ENCODE data around the gene ZMPSTE24. TPM values are rescaled to one million over a fixed set of nuclear protein-coding genes. Genes with fewer than 3 reads are reported as not detected.
A peak's percentile ranks its signal among the peaks of the same experiment; 100 is the strongest.

Gene ZMPSTE24
- total RNA-seq, 1 donor from 2014 or later = 88.9 TPM

DNA sequence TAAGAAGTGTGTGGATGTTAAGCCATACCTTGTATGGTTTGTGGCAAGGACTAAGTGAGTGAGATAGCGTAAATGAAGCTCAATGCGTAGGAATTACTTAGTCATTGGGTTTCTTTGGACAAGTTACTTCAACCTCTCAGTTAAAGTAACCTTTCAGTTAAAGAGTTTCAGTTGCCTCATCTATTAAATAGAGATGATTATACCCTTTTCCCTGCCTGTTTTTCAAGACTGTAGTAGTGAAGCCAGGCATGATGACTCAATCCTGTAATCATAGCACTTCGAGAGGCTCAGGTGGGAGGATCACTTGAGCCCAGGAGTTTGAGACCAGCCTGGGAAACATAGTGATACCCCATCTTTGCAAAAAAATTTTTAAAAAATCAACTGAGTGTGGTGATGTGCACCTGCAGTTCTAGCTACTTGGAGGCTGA is 6.3 kb downstream of the ZMPSTE24 start:
- DNase-seq (ENCODE audit: low read depth) = no peak

- DNase-seq (ENCODE audit: low read depth) = no peak
Measured at GRCh38 chr1:40265298-40265697, 7.3 kb downstream of the ZMPSTE24 start.

DNA sequence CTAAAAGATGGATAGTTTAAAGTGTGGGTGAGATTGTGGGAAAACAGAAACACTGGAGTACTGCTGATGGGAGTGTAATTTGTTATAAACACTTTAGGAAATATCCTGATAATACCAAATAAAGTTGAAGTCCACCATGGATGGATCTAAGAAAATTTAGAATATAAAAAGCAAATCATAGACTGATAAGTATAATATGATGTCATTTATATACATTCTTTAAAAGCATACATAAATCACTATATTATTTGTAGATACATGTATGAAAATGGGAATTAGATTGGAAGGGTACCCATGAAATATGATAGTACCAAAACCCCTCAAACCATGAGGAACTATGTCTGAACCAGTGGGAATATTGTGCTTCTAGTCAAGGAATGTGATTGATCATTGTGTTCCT is 7.9 kb downstream of the ZMPSTE24 start:
- no peak for DNase-seq (ENCODE audit: low read depth)

- no peak for DNase-seq (ENCODE audit: low read depth)
Measured at GRCh38 chr1:40266786-40267535, 8.9 kb downstream of the ZMPSTE24 start.

DNA sequence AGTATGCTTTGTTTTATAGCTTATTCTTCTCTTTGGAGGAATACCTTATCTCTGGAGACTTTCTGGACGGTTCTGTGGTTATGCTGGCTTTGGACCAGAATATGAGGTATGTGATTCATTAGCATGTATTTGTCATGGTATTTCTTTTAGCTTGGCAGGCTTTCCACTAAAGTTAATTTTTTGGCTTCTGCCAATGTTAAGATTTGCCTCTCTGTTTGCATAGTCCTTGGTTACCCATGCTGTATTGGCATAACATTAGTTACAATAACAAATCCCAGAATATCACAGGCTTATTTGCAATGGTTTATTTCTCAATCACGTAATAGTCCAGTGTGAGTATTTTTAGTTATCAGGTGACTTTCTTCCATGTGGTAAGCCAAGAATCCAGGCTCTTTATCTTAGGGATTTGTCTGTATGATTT is 9.7 kb downstream of the ZMPSTE24 start:
- DNase-seq (ENCODE audit: low read depth) = peak; percentile 91

DNA sequence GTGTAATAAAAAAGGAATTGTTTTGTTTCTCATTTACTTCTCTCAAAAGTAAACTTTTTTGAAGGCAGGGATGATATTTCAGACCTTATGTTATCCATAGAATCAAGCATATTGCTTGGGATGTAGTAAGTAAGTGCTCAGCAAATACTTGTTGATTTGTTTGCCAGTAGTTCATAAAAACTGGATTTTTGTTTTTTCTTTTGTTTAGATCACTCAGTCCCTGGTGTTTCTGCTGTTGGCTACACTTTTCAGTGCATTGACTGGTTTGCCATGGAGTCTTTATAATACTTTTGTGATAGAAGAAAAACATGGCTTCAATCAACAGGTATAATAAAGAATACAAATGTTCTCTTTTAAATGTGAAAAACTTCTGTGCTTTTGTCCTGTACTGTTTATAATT is 10.2 kb downstream of the ZMPSTE24 start:
- no peak for DNase-seq (ENCODE audit: low read depth)

- DNase-seq (ENCODE audit: low read depth) = peak; percentile 65
Measured at GRCh38 chr1:40270152-40270834, 12.3 kb downstream of the ZMPSTE24 start.

DNA sequence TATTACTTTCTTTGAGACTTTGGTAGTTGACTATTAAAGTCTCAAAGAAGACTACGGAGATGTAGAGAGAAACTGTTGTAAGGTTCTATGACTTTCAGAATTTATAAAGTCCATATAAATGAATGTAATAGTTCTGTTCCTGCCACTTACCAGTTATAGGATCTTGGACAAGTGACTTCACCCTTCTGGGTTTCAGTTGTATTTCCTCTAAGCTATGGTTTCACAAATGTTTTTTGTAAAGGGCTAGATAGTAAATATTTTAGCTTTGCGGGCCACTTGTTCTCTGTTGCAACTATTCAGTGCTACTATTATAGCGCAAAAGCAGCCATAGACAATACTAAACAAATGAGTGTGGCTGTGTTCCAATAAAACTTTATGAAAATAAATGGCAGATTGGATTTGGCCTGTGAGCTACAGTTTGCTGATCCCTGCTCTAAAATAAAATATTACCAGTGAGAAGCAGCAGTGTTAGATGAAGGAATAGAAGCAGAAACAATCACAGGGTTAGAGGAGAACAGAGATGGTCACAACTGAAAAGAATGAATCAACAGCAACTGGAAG is 14.7 kb downstream of the ZMPSTE24 start:
- no peak for DNase-seq (ENCODE audit: low read depth)

GRCh38 chr1:40273547-40274166 is 15.6 kb downstream of the ZMPSTE24 start:
- DNase-seq (ENCODE audit: low read depth) = peak; percentile 89

GRCh38 chr1:40274331-40274730 is 16.3 kb downstream of the ZMPSTE24 start:
- DNase-seq (ENCODE audit: low read depth) = no peak

DNA sequence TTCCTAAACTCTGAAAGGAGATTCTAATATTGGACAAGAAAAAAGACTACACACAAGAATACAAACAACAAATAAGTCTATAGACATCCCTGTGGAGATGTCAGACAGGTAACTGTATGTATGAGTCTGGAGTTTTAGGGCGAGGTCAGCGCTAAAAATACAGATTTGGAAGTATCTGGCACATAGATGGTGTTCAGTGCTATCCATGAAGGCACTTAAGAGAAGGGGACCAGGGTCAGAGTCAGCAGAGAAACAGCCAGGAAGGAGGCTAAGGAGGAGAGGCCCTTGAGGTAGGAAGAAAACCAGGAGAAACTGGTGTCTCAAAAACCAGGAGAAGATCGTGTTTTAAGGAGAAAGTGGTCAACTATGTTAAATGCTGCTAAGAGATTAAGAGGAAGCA is 18.1 kb downstream of the ZMPSTE24 start:
- no peak for DNase-seq (ENCODE audit: low read depth)

GRCh38 chr1:40281853-40282252 is 23.8 kb downstream of the ZMPSTE24 start:
- DNase-seq (ENCODE audit: low read depth) = no peak

- DNase-seq (ENCODE audit: low read depth) = no peak
Measured at GRCh38 chr1:40291293-40291692, 33.3 kb downstream of the ZMPSTE24 start.

DNA sequence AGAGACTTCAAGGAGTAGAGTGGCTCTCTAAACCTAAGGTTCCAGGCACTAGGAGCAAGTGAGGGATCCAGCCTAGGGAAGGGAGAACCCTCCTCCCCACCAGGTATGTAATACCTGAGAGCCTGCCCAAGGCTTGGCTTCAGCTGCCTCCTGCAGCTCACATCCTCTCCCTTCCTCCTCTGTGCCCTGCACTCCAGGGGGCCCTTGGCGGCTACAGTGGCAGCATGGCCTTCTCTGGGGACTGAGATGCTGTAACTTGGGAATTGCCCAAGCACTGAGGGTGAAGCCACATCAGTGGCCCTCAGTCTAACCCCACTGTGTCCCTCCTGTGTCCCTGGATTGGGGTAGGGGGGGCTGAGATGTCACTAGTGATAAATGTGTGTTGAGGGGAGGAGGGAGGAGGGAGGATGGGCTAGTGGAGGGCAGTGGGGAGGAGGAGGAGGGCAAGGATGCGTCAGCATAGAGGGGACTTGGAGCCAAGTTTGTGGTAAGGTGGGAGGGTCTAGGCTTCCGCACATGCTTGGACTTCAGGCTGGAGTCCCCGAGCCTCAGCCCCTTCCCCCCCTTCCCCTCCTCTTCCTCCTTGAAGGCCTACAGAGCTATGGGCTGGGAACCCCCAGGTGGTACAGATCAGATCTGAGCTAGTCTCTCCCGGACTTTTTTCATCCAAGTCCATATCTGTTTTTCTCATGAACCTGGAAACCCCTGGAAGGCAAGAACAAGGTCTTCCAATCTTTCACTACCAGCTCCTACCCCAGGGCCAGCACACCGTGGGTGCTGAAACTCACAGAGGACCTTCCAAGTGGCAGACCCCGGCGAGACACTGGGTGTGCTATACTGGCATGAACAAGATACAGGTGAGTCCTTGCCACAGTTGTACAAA is 41.6 kb downstream of the ZMPSTE24 start:
- no peak for DNase-seq (ENCODE audit: low read depth)

DNA sequence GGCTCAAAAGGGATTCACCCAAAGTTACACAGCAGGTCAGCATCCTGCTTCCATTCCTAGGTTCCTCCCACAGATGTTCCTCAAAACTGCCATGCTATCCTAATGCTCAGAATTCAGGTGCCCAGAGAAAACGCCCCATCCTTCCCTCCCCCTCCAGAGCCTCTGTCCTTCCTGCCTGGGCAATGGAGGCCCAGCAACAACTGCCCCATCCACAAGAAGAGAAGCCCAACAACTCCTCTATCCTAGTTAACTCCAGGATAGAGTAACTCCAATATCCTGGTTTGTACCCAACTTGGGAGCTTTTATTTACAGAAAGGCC is 42.2 kb downstream of the ZMPSTE24 start:
- no peak for DNase-seq (ENCODE audit: low read depth)

- DNase-seq (ENCODE audit: low read depth) = no peak
Measured at GRCh38 chr1:40300651-40301050, 42.6 kb downstream of the ZMPSTE24 start.

GRCh38 chr1:40301066-40301465 is 43.0 kb downstream of the ZMPSTE24 start:
- DNase-seq (ENCODE audit: low read depth) = no peak

DNA sequence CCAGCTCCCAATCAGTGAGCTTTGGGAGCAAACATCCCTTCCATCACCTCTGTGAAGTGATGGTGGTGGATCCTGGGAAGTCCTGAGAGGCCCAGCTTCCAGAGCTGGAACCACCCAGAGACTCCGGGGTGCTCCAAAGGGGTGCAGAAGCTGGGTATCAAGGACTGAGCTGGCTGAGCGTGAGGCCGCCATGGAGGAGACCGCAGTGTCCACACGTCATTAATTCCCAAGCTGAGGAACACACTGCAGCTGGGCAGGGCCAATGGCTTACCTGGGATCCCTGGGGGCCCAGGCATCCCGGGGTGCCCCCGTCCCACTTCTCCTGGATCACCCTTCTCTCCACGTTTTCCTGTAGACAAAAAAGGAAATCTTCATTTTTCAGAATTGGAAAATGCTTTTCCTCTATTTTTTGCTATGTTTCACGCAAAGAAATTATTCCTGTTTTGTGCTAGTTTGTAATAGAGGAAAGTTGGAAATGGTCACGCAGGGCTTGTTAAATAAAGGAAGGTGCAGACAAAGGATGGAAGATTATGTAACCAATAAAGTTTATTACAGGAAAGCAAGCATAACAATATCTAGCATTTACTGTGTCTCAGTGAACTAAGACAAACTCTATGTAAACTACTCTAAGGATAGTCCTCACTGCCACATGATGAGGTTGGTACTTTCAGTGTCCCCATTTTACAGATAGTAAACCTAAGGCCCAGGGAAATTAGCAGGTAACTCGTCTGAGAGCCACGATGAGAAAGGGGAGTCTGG is 43.7 kb downstream of the ZMPSTE24 start:
- no peak for DNase-seq (ENCODE audit: low read depth)

DNA sequence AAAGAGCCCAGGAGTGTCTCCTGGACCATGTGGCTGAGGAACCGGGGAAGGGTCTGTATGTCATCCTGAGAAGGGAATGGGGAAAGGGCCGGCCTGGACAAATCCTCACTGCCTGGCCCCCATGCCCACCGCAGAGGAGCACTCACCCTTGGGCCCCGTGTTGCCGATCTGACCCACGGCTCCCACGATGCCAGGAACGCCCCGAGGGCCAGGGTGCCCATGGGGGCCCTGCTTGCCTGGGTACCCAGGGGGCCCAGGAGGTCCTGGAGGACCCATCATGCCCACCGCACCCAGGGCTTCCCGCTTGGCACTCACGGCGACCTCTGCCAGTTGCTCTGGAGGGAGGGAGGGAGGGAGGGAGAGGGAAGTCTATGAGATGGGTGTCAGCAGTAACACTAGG is 44.4 kb downstream of the ZMPSTE24 start:
- DNase-seq (ENCODE audit: low read depth) = no peak

GRCh38 chr1:40303051-40303771 is 45.2 kb downstream of the ZMPSTE24 start:
- no peak for DNase-seq (ENCODE audit: low read depth)

Measured in renal cortical epithelial cell (primary cell).